H1 (cell line): ENCODE data around the gene RADIL. TPM values are rescaled to one million over a fixed set of nuclear protein-coding genes. Genes with fewer than 3 reads are reported as not detected.

Experiments used
- ATF3 ChIP-seq: IDR thresholded peaks from 2 replicates; pipeline ENCODE4 v1.6.1; 2011; ENCODE audit warnings: low read depth, mild to moderate bottlenecking, low read length; ENCODE audit not compliant: insufficient read depth
- FOSL1 ChIP-seq: IDR thresholded peaks from 2 replicates; pipeline ENCODE4 v1.6.1; 2011; ENCODE audit warnings: mild to moderate bottlenecking, low read depth, low read length, moderate library complexity; ENCODE audit not compliant: insufficient read depth
- GTF2F1 ChIP-seq: IDR thresholded peaks from 2 replicates; pipeline ENCODE4 v1.6.1; 2012; ENCODE audit warnings: low read depth, low read length, improper control_type of control experiment, borderline replicate concordance
- NANOG ChIP-seq: IDR thresholded peaks from 2 replicates; pipeline ENCODE4 v1.6.1; 2011; ENCODE audit warnings: low read length, low read depth, mild to moderate bottlenecking, inconsistent platforms; ENCODE audit not compliant: insufficient read depth, poor library complexity, severe bottlenecking
- POLR2AphosphoS5 ChIP-seq: IDR thresholded peaks from 2 replicates; pipeline ENCODE4 v1.6.1; 2011; ENCODE audit warnings: low read depth, low read length
- RAD21 ChIP-seq, 2 experiments: IDR thresholded peaks in 1 of 2; conservative IDR thresholded peaks in 1 of 2; 2 replicates each; pipeline ENCODE4 v1.6.1; 2011; ENCODE audit warnings: low read depth in 2 of 2, low read length in 2 of 2, improper control_type of control experiment in 1 of 2, inconsistent platforms in 1 of 2, mild to moderate bottlenecking in 1 of 2, moderate library complexity in 1 of 2
- TAF7 ChIP-seq: optimal IDR thresholded peaks from 2 replicates; pipeline ENCODE3; 2011; ENCODE audit warnings: low read depth, mild to moderate bottlenecking, inconsistent platforms, low read length, moderate library complexity, borderline replicate concordance
- polyA plus RNA-seq, 7 experiments: library from polyadenylated mRNA; depleted of rRNA in 3 of 7; stranded (reverse) in 5 of 7; unstranded in 2 of 7; fragments of >200 nt in 5 of 7; fragments of 200-250 nt in 2 of 7; gene quantifications; 1 replicate in 5 of 7; 2 replicates in 1 of 7; 4 replicates in 1 of 7; pipeline versions ENCODE4 v1.2.1 to v1.2.3, GENCODE V29; 2011 to 2013; ENCODE audit warnings: missing spikeins in 2 of 7, mixed read lengths in 2 of 7
- total RNA-seq: library from RNA; stranded (reverse); fragmentation: NEBNext Ultra II Directional; extraction: Animal tissue kit (Norgen Biotek cat#: 25700); gene quantifications from 2 replicates; pipeline ENCODE4 v1.2.1, GENCODE V29; 2021
- TF ChIP-seq, protein P1 (sequence below): fragments of 300-600 bp; sonication (generic); IDR thresholded peaks from 2 replicates; pipeline ENCODE4 v1.7.1; 2012; ENCODE audit warnings: low read length, moderate library complexity, mild to moderate bottlenecking, inconsistent platforms; ENCODE audit not compliant: insufficient replicate concordance

RADIL gene
- total and polyA plus RNA-seq, 2 of the 8 experiments (the other 6 are each of a cell fraction or from before 2014, with no cell fraction given), result 5.0 to 5.4 TPM

GRCh38 chr7:4911111-4911828 lies 27.8 kb upstream of the RADIL start (continued):
- TF ChIP-seq, protein P1, sequence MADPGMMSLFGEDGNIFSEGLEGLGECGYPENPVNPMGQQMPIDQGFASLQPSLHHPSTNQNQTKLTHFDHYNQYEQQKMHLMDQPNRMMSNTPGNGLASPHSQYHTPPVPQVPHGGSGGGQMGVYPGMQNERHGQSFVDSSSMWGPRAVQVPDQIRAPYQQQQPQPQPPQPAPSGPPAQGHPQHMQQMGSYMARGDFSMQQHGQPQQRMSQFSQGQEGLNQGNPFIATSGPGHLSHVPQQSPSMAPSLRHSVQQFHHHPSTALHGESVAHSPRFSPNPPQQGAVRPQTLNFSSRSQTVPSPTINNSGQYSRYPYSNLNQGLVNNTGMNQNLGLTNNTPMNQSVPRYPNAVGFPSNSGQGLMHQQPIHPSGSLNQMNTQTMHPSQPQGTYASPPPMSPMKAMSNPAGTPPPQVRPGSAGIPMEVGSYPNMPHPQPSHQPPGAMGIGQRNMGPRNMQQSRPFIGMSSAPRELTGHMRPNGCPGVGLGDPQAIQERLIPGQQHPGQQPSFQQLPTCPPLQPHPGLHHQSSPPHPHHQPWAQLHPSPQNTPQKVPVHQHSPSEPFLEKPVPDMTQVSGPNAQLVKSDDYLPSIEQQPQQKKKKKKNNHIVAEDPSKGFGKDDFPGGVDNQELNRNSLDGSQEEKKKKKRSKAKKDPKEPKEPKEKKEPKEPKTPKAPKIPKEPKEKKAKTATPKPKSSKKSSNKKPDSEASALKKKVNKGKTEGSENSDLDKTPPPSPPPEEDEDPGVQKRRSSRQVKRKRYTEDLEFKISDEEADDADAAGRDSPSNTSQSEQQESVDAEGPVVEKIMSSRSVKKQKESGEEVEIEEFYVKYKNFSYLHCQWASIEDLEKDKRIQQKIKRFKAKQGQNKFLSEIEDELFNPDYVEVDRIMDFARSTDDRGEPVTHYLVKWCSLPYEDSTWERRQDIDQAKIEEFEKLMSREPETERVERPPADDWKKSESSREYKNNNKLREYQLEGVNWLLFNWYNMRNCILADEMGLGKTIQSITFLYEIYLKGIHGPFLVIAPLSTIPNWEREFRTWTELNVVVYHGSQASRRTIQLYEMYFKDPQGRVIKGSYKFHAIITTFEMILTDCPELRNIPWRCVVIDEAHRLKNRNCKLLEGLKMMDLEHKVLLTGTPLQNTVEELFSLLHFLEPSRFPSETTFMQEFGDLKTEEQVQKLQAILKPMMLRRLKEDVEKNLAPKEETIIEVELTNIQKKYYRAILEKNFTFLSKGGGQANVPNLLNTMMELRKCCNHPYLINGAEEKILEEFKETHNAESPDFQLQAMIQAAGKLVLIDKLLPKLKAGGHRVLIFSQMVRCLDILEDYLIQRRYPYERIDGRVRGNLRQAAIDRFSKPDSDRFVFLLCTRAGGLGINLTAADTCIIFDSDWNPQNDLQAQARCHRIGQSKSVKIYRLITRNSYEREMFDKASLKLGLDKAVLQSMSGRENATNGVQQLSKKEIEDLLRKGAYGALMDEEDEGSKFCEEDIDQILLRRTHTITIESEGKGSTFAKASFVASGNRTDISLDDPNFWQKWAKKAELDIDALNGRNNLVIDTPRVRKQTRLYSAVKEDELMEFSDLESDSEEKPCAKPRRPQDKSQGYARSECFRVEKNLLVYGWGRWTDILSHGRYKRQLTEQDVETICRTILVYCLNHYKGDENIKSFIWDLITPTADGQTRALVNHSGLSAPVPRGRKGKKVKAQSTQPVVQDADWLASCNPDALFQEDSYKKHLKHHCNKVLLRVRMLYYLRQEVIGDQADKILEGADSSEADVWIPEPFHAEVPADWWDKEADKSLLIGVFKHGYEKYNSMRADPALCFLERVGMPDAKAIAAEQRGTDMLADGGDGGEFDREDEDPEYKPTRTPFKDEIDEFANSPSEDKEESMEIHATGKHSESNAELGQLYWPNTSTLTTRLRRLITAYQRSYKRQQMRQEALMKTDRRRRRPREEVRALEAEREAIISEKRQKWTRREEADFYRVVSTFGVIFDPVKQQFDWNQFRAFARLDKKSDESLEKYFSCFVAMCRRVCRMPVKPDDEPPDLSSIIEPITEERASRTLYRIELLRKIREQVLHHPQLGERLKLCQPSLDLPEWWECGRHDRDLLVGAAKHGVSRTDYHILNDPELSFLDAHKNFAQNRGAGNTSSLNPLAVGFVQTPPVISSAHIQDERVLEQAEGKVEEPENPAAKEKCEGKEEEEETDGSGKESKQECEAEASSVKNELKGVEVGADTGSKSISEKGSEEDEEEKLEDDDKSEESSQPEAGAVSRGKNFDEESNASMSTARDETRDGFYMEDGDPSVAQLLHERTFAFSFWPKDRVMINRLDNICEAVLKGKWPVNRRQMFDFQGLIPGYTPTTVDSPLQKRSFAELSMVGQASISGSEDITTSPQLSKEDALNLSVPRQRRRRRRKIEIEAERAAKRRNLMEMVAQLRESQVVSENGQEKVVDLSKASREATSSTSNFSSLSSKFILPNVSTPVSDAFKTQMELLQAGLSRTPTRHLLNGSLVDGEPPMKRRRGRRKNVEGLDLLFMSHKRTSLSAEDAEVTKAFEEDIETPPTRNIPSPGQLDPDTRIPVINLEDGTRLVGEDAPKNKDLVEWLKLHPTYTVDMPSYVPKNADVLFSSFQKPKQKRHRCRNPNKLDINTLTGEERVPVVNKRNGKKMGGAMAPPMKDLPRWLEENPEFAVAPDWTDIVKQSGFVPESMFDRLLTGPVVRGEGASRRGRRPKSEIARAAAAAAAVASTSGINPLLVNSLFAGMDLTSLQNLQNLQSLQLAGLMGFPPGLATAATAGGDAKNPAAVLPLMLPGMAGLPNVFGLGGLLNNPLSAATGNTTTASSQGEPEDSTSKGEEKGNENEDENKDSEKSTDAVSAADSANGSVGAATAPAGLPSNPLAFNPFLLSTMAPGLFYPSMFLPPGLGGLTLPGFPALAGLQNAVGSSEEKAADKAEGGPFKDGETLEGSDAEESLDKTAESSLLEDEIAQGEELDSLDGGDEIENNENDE, result no peak
- TF ChIP-seq ATF3 (no peak), GTF2F1 (no peak), FOSL1 (no peak), NANOG (no peak), RAD21 (IDR thresholded peaks at IDR 0.05 in 1 of 2, conservative IDR thresholded peaks at IDR 0.05 in 1 of 2; ENCODE audit: low read depth in 2 of 2, low read length in 2 of 2) (no peak), POLR2AphosphoS5 (no peak), TAF7 (no peak)
